Fibroblast of lung (primary cell): ENCODE results near the gene NGDN. TPM values are rescaled to one million over a fixed set of nuclear protein-coding genes. Genes with fewer than 3 reads are reported as not detected.

Experiments used
- DNase-seq, 2 donors: peaks; one replicate each; pipeline versions ENCODE4 v3.0.0 to v3.0.0-alpha.2; 2010; ENCODE audit warnings: low read depth in 2 of 2
- H2AFZ ChIP-seq: 2 replicates; pipeline ENCODE4 v1.5.1; 2012; ENCODE audit warnings: low read length, control low read depth, inconsistent platforms
- H3K27ac ChIP-seq: 2 replicates; pipeline ENCODE4 v1.5.1; 2011; ENCODE audit warnings: low read length, control low read depth; ENCODE audit not compliant: insufficient read depth
- H3K27me3 ChIP-seq: 2 replicates; pipeline ENCODE4 v1.5.1; 2011; ENCODE audit warnings: mild to moderate bottlenecking, low read length; ENCODE audit not compliant: control insufficient read depth, insufficient read depth
- H3K36me3 ChIP-seq: 2 replicates; pipeline ENCODE4 v1.5.1; 2011; ENCODE audit warnings: low read length; ENCODE audit not compliant: control insufficient read depth, insufficient read depth
- H3K4me1 ChIP-seq: 2 replicates; pipeline ENCODE4 v1.5.1; 2011; ENCODE audit warnings: low read length; ENCODE audit not compliant: control insufficient read depth, insufficient read depth; ENCODE audit errors: extremely low read depth
- H3K4me2 ChIP-seq: 2 replicates; pipeline ENCODE4 v1.5.1; 2011; ENCODE audit warnings: low read length, control low read depth; ENCODE audit not compliant: insufficient read depth; ENCODE audit errors: extremely low read depth
- H3K4me3 ChIP-seq, 4 experiments: fragments of 200-600 bp in 1 of 4; sonication (generic) in 1 of 4; replicated peaks in 1 of 4; 2 replicates each; pipeline ENCODE4 v1.5.1; 2011 to 2016; ENCODE audit warnings: low read length in 4 of 4, low read depth in 3 of 4, mild to moderate bottlenecking in 3 of 4, control low read depth in 2 of 4, inconsistent platforms in 1 of 4, mixed read lengths in 1 of 4; ENCODE audit not compliant: insufficient read depth in 1 of 4; ENCODE audit errors: control extremely low read depth in 1 of 4
- H3K79me2 ChIP-seq: 2 replicates; pipeline ENCODE4 v1.5.1; 2012; ENCODE audit warnings: mild to moderate bottlenecking, low read length, inconsistent platforms; ENCODE audit not compliant: control insufficient read depth, insufficient read depth
- H3K9ac ChIP-seq: 2 replicates; pipeline ENCODE4 v1.5.1; 2011; ENCODE audit warnings: mild to moderate bottlenecking, low read length, control low read depth; ENCODE audit not compliant: insufficient read depth
- H3K9me3 ChIP-seq: 2 replicates; pipeline ENCODE4 v1.5.1; 2012; ENCODE audit warnings: low read depth, low read length; ENCODE audit not compliant: control insufficient read depth, insufficient read depth
- H4K20me1 ChIP-seq: 2 replicates; pipeline ENCODE4 v1.5.1; 2011; ENCODE audit warnings: low read length; ENCODE audit not compliant: control insufficient read depth, insufficient read depth; ENCODE audit errors: extremely low read depth
- CTCF ChIP-seq, 2 donors: IDR thresholded peaks in 1 of 2; conservative IDR thresholded peaks in 1 of 2; 1 replicate in 1 of 2; 2 replicates in 1 of 2; pipeline ENCODE4 v1.5.1; 2011 to 2012; ENCODE audit warnings: low read length in 2 of 2, control low read depth in 1 of 2, inconsistent platforms in 1 of 2, low read depth in 1 of 2, mild to moderate bottlenecking in 1 of 2
- EZH2 ChIP-seq: IDR thresholded peaks from 2 replicates; pipeline ENCODE4 v1.5.1; 2012; ENCODE audit warnings: low read length, control low read depth, mild to moderate bottlenecking; ENCODE audit errors: missing control alignments
- polyA plus RNA-seq, 2 donors: library from polyadenylated mRNA; depleted of rRNA in 1 of 2; stranded (reverse) in 1 of 2; unstranded in 1 of 2; fragments of >200 nt; gene quantifications; 2 replicates each; pipeline ENCODE4 v1.2.1, GENCODE V29; 2011 to 2012; ENCODE audit warnings: missing spikeins in 1 of 2
- total RNA-seq: library from RNA; depleted of rRNA; stranded (reverse); fragments of >200 nt; gene quantifications from 2 replicates; pipeline ENCODE4 v1.2.1, GENCODE V29; 2014

NGDN gene
- total and polyA plus RNA-seq, 2 donors (not counting 1 experiment from before 2014, with no cell fraction given), result 39.5 to 46.9 TPM

GRCh38 chr14:23437133-23438100 lies 32.1 kb upstream of the NGDN start:
- TF ChIP-seq CTCF (conservative IDR thresholded peaks at IDR 0.05 in 1 of 2, IDR thresholded peaks at IDR 0.05 in 1 of 2; ENCODE audit: low read depth in 1 of 2, low read length in 2 of 2), result no peak
- no peak for TF ChIP-seq EZH2
- Histone ChIP-seq H3K27me3 (peaks cover 5% of the 10 kb centered on the region), H3K27ac (no peak overlapping the region), H2AFZ (no peak overlapping the region), H3K9ac (no peak overlapping the region), H3K9me3 (no peaks in the 10 kb centered on the region), H3K4me1 (no peaks in the 10 kb centered on the region), H4K20me1 (no peaks in the 10 kb centered on the region), H3K79me2 (no peaks in the 10 kb centered on the region), H3K4me2 (no peak overlapping the region), H3K4me3 (no peak overlapping the region), H3K36me3 (no peaks in the 10 kb centered on the region)
- DNase-seq, result no peak

GRCh38 chr14:23438101-23438971 lies 31.2 kb upstream of the NGDN start:
- Histone ChIP-seq H3K4me2 (no peak overlapping the region), H3K79me2 (no peaks in the 10 kb centered on the region), H3K9ac (no peak overlapping the region), H3K27ac (no peak overlapping the region), H4K20me1 (no peaks in the 10 kb centered on the region), H3K4me1 (no peaks in the 10 kb centered on the region), H3K27me3 (peaks cover 5% of the 10 kb centered on the region), H3K36me3 (no peaks in the 10 kb centered on the region), H2AFZ (no peak overlapping the region), H3K9me3 (no peaks in the 10 kb centered on the region), H3K4me3 (no peak overlapping the region)
- TF ChIP-seq EZH2, result no peak
- TF ChIP-seq CTCF (conservative IDR thresholded peaks at IDR 0.05 in 1 of 2, IDR thresholded peaks at IDR 0.05 in 1 of 2; ENCODE audit: low read depth in 1 of 2, low read length in 2 of 2), result no peak
- DNase-seq, result no peak
